Lung (tissue), 12 donors: ENCODE data around the gene BEAN1. TPM values are rescaled to one million over a fixed set of nuclear protein-coding genes. Genes with fewer than 3 reads are reported as not detected.

Experiments
- ATAC-seq: fragments of 200-7000 bp; cut with Tn5 transposase; one replicate; pipeline ENCODE4 v1.9.1; 2020; ENCODE audit warnings: moderate number of reproducible peaks; ENCODE audit not compliant: insufficient read depth, low FRiP score
- DNase-seq, 3 donors: peaks; one replicate each; pipeline ENCODE4 v3.0.0-alpha.2; 2013 to 2017
- H3K27ac ChIP-seq, 2 donors: one replicate each; pipeline ENCODE4 v1.5.1; 2013; ENCODE audit warnings: mild to moderate bottlenecking in 2 of 2, moderate library complexity in 2 of 2, control low read depth in 1 of 2, inconsistent platforms in 1 of 2, low read depth in 1 of 2, low read length in 1 of 2
- H3K27me3 ChIP-seq, 3 donors: one replicate each; pipeline ENCODE4 v1.5.1; 2013; ENCODE audit warnings: low read length in 2 of 3; ENCODE audit not compliant: control insufficient read depth in 3 of 3, insufficient read depth in 3 of 3
- H3K36me3 ChIP-seq, 4 donors: one replicate each; pipeline ENCODE4 v1.5.1; 2013; ENCODE audit warnings: low read length in 4 of 4, mild to moderate bottlenecking in 1 of 4, moderate library complexity in 1 of 4; ENCODE audit not compliant: control insufficient read depth in 4 of 4, insufficient read depth in 4 of 4
- H3K4me1 ChIP-seq, 5 donors: one replicate each; pipeline ENCODE4 v1.5.1; 2013; ENCODE audit warnings: low read length in 5 of 5, mild to moderate bottlenecking in 2 of 5, moderate library complexity in 1 of 5; ENCODE audit not compliant: control insufficient read depth in 5 of 5, insufficient read depth in 5 of 5
- H3K4me3 ChIP-seq: one replicate; pipeline ENCODE4 v1.5.1; 2013; ENCODE audit warnings: mild to moderate bottlenecking, control low read depth, moderate library complexity
- H3K9ac ChIP-seq, 2 donors: one replicate each; pipeline ENCODE4 v1.5.1; 2013; ENCODE audit warnings: low read length in 2 of 2, control low read depth in 1 of 2; ENCODE audit not compliant: insufficient read depth in 1 of 2
- H3K9me3 ChIP-seq, 4 donors: one replicate each; pipeline ENCODE4 v1.5.1; 2013; ENCODE audit warnings: low read length in 3 of 4, mild to moderate bottlenecking in 1 of 4, moderate library complexity in 1 of 4; ENCODE audit not compliant: control insufficient read depth in 4 of 4, insufficient read depth in 3 of 4
- WGBS, 2 donors: extraction: QIAGEN DNeasy Blood & Tissue Kit; methylation state at CpG; one replicate each; pipeline ENCODE4 v1.1.7; 2013; 5-methylcytosine and 5-hydroxymethylcytosine counted together
- polyA plus RNA-seq, 2 donors: library from polyadenylated mRNA; stranded (reverse); fragments of 200-250 nt; gene quantifications; one replicate each; pipeline ENCODE4 v1.2.1, GENCODE V29; 2013
- total RNA-seq, 2 donors: library from RNA; depleted of rRNA in 1 of 2; stranded (reverse); fragments of >200 nt in 1 of 2; gene quantifications; one replicate each; pipeline ENCODE4 v1.2.1, GENCODE V29; 2014 to 2021
- TF ChIP-seq, protein P1 (sequence below): IDR thresholded peaks from 2 replicates; pipeline ENCODE4 v1.5.1; 2012; ENCODE audit warnings: mild to moderate bottlenecking; ENCODE audit errors: control extremely low read depth, extremely low read depth
- donor health status: control.
- donor health status: control.
- donor health status: Bipolar disorder and iron deficiency.
- donor health status: healthy.
- donor health status: DM: yes; HTN: yes; CAD: no.

Gene BEAN1
- total and polyA plus RNA-seq, 4 donors, result 0.16 to 3.2 (median 0.25) TPM

DNA sequence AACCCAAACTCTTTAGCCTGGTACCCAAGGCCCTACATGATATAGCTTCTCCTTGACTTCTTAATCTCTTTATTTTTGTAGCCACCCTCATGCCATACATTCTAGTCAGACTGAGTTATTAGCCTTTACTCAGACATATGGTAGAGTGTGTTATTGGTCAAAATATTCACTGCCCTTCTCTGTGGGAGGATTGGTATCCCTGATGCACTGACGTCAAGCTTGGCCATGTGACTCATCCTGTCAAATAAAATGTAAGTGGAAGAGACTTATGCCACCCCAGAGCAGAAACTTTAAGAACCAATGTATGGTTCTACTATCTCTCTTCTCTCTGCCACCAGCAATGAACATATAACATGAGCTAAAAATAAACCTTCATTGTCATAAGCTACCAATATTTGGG, 12.2 kb upstream of the BEAN1 start:
- Histone ChIP-seq H3K36me3 (peaks cover 0 to 14% (median 3%) of the 10 kb centered on the region in 4 donors), H3K27me3 (no peaks in the 10 kb centered on the region), H3K4me1 (peaks cover 0 to under 1% (median 0%) of the 10 kb centered on the region in 5 donors), H3K4me3 (no peak overlapping the region), H3K9me3 (peaks cover 0 to 5% (median 4%) of the 10 kb centered on the region in 4 donors), H3K9ac (no peak overlapping the region), H3K27ac (no peak overlapping the region)
- TF ChIP-seq, protein P1, sequence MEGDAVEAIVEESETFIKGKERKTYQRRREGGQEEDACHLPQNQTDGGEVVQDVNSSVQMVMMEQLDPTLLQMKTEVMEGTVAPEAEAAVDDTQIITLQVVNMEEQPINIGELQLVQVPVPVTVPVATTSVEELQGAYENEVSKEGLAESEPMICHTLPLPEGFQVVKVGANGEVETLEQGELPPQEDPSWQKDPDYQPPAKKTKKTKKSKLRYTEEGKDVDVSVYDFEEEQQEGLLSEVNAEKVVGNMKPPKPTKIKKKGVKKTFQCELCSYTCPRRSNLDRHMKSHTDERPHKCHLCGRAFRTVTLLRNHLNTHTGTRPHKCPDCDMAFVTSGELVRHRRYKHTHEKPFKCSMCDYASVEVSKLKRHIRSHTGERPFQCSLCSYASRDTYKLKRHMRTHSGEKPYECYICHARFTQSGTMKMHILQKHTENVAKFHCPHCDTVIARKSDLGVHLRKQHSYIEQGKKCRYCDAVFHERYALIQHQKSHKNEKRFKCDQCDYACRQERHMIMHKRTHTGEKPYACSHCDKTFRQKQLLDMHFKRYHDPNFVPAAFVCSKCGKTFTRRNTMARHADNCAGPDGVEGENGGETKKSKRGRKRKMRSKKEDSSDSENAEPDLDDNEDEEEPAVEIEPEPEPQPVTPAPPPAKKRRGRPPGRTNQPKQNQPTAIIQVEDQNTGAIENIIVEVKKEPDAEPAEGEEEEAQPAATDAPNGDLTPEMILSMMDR, result no peak
- ATAC-seq, result no peak
- WGBS, 2 donors, result 77% methylated on average over 1 of the region's 1 CpG
- no peak for DNase-seq

- peaks cover 0 to 5% (median 3%) of the 10 kb centered on the region in 4 donors for H3K9me3 ChIP-seq
- peaks cover 0 to 4% (median under 1%) of the 10 kb centered on the region in 4 donors for H3K36me3 ChIP-seq
- DNase-seq (no peak), ATAC-seq (no peak)
- TF ChIP-seq, protein P1, result no peak
- no peak overlapping the region for H3K9ac ChIP-seq
- no peak overlapping the region for H3K4me3 ChIP-seq
- H3K27me3 ChIP-seq, result no peaks in the 10 kb centered on the region
- H3K27ac ChIP-seq, result no peak overlapping the region
- 96 to 100% methylated on average over 1 of the region's 1 CpG for WGBS, 2 donors
- no peaks in the 10 kb centered on the region for H3K4me1 ChIP-seq
Observed at GRCh38 chr16:66416136-66416535, 11.0 kb upstream of the BEAN1 start.

DNA sequence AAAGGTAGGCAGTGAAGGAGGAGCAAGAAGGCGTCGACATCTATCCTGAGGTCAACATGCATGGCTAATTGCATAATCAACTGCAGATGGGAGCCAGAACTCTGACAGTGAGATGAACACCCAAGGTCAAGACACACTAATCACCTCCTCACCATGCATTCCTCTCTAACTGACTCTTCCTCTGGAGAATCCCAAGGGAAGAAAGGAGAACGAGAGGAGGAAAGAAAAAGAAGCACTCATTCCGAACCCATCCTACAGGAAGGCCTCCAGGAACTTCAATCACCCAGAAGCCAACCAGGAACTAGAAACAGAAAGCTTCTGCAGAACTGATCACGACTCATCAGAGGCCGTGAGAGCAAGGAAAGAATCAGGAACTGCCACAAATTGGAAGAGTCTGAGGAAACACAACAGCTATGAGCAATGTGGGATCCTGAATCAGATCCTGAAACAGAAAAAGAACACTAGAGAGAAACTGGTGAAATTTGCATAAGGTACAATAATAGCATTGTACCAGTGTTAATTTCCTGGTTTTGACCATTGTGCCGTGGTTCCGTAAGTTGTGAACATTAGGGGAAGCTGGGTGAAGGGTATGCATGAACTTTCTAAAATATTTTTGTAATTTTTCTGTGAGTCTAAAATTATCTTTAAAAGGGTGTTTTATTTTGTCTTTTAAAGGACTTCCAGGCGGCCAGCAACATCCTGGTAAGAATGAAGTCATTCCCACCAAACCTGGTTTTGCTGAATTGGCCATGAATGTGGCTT, 10.0 kb upstream of the BEAN1 start:
- Histone ChIP-seq H3K9me3 (peaks cover 0 to 5% (median 2%) of the 10 kb centered on the region in 4 donors), H3K4me3 (no peak overlapping the region), H3K4me1 (no peaks in the 10 kb centered on the region), H3K27me3 (no peaks in the 10 kb centered on the region), H3K9ac (no peak overlapping the region), H3K36me3 (no peaks in the 10 kb centered on the region), H3K27ac (no peak overlapping the region)
- TF ChIP-seq, protein P1, result no peak
- ATAC-seq (no peak), DNase-seq (no peak)
- WGBS, 2 donors, result 79 to 80% methylated on average over 9 of the region's 9 CpGs
